CD14-positive monocyte (primary cell): ENCODE results near the gene MACF1. TPM values are rescaled to one million over a fixed set of nuclear protein-coding genes. Genes with fewer than 3 reads are reported as not detected.

Experiments used
- DNase-seq, 3 donors: peaks; one replicate each; pipeline ENCODE4 v3.0.0-alpha.2; 2011 to 2022
- H2AFZ ChIP-seq: 2 replicates; pipeline ENCODE4 v1.6.0; 2012; ENCODE audit warnings: mild to moderate bottlenecking, low read depth, low read length, inconsistent platforms; ENCODE audit not compliant: insufficient read depth, poor library complexity, severe bottlenecking
- H3K27ac ChIP-seq, 2 donors: 1 replicate in 1 of 2; 2 replicates in 1 of 2; pipeline ENCODE4 v1.5.1; 2012 to 2013; ENCODE audit warnings: low read length in 2 of 2, control low read depth in 1 of 2, inconsistent platforms in 1 of 2, low read depth in 1 of 2, mild to moderate bottlenecking in 1 of 2
- H3K27me3 ChIP-seq, 2 donors: one replicate each; pipeline versions ENCODE4 v1.6.0 to v1.6.1; 2011 to 2013; ENCODE audit warnings: low read length in 2 of 2; ENCODE audit not compliant: control insufficient read depth in 2 of 2, insufficient read depth in 2 of 2
- H3K36me3 ChIP-seq, 2 donors: replicated peaks in 1 of 2; 1 replicate in 1 of 2; 2 replicates in 1 of 2; pipeline versions ENCODE4 v1.5.1 to v1.6.1; 2012 to 2013; ENCODE audit warnings: low read length in 2 of 2, control low read depth in 1 of 2, inconsistent platforms in 1 of 2, mild to moderate bottlenecking in 1 of 2; ENCODE audit not compliant: insufficient read depth in 2 of 2, control insufficient read depth in 1 of 2
- H3K4me1 ChIP-seq, 2 donors: 1 replicate in 1 of 2; 2 replicates in 1 of 2; pipeline versions ENCODE4 v1.5.1 to v1.6.1; 2012 to 2013; ENCODE audit warnings: low read length in 2 of 2, control low read depth in 1 of 2, inconsistent platforms in 1 of 2, mild to moderate bottlenecking in 1 of 2, moderate library complexity in 1 of 2; ENCODE audit not compliant: insufficient read depth in 2 of 2, control insufficient read depth in 1 of 2
- H3K4me2 ChIP-seq: replicated peaks from 2 replicates; pipeline ENCODE3; 2012; ENCODE audit warnings: low read length, moderate library complexity, mild to moderate bottlenecking; ENCODE audit not compliant: poor library complexity, severe bottlenecking; ENCODE audit errors: extremely low read depth
- H3K4me3 ChIP-seq, 3 experiments: fragments of 200-600 bp in 1 of 3; sonication (generic) in 1 of 3; replicated peaks in 1 of 3; 1 replicate in 2 of 3; 2 replicates in 1 of 3; pipeline ENCODE4 v1.5.1; 2011 to 2013; ENCODE audit warnings: low read length in 3 of 3, mild to moderate bottlenecking in 3 of 3, control low read depth in 2 of 3, low read depth in 2 of 3, inconsistent platforms in 1 of 3, moderate library complexity in 1 of 3
- H3K79me2 ChIP-seq: 2 replicates; pipeline ENCODE4 v1.6.0; 2012; ENCODE audit warnings: mild to moderate bottlenecking, control low read depth, inconsistent platforms, low read length, moderate library complexity; ENCODE audit not compliant: insufficient read depth
- H3K9ac ChIP-seq: 2 replicates; pipeline ENCODE4 v1.6.0; 2017; ENCODE audit warnings: low read length, mild to moderate bottlenecking; ENCODE audit not compliant: insufficient read depth, poor library complexity, severe bottlenecking
- H3K9me3 ChIP-seq, 2 donors: replicated peaks in 1 of 2; 1 replicate in 1 of 2; 2 replicates in 1 of 2; pipeline versions ENCODE4 v1.5.1 to v1.6.1; 2012 to 2013; ENCODE audit warnings: low read length in 2 of 2, control low read depth in 1 of 2; ENCODE audit not compliant: control insufficient read depth in 1 of 2, insufficient read depth in 1 of 2
- H4K20me1 ChIP-seq: 2 replicates; pipeline ENCODE4 v1.6.0; 2012; ENCODE audit warnings: mild to moderate bottlenecking, low read length, control low read depth, moderate library complexity; ENCODE audit not compliant: insufficient read depth
- H3K27ac Mint-ChIP-seq, 7 donors: one replicate each; pipeline ENCODE4 v1.8.0; 2020; ENCODE audit warnings: mild to moderate bottlenecking in 7 of 7, mixed read lengths in 7 of 7, moderate library complexity in 6 of 7, inconsistent platforms in 2 of 7
- H3K27me3 Mint-ChIP-seq, 3 donors: one replicate each; pipeline ENCODE4 v1.8.0; 2021 to 2022; ENCODE audit warnings: low read depth in 3 of 3, mild to moderate bottlenecking in 3 of 3, mixed read lengths in 3 of 3, moderate library complexity in 3 of 3, inconsistent platforms in 1 of 3
- H3K36me3 Mint-ChIP-seq, 2 donors: one replicate each; pipeline ENCODE4 v1.8.0; 2020; ENCODE audit warnings: mixed read lengths in 2 of 2, inconsistent platforms in 1 of 2, mild to moderate bottlenecking in 1 of 2
- H3K4me1 Mint-ChIP-seq: one replicate; pipeline ENCODE4 v1.8.0; 2020; ENCODE audit warnings: mild to moderate bottlenecking, mixed read lengths
- H3K4me3 Mint-ChIP-seq, 2 donors: one replicate each; pipeline ENCODE4 v1.8.0; 2020; ENCODE audit warnings: mild to moderate bottlenecking in 2 of 2, mixed read lengths in 2 of 2, moderate library complexity in 1 of 2
- H3K9me3 Mint-ChIP-seq, 7 donors: one replicate each; pipeline ENCODE4 v1.8.0; 2020 to 2022; ENCODE audit warnings: mixed read lengths in 7 of 7, mild to moderate bottlenecking in 6 of 7, moderate library complexity in 6 of 7, inconsistent platforms in 2 of 7
- CTCF ChIP-seq: fragments of 200-600 bp; IDR thresholded peaks from one replicate; pipeline ENCODE4 v1.8.0; 2022; ENCODE audit warnings: antibody characterized with exemption, mild to moderate bottlenecking
- WGBS: methylation state at CpG from one replicate; pipeline ENCODE4 v1.1.5; 2013; ENCODE audit warnings: missing lambda C conversion rate; ENCODE audit not compliant: insufficient coverage; 5-methylcytosine and 5-hydroxymethylcytosine counted together
- intact Hi-C, 2 donors: fragments of 100-400 bp; cut with micrococcal nuclease; formaldehyde crosslinking; loops; one replicate each; pipeline versions ENCODE4 v1.15.0 to v1.15.1; 2023
- polyA plus RNA-seq, 3 donors: library from polyadenylated mRNA; depleted of rRNA in 1 of 3; unstranded in 2 of 3; stranded (reverse) in 1 of 3; fragments of 300-500 nt in 2 of 3; fragments of >200 nt in 1 of 3; fragmentation: Illumina TruSeq in 2 of 3; gene quantifications; 1 replicate in 2 of 3; 2 replicates in 1 of 3; pipeline ENCODE4 v1.2.3, GENCODE V29; 2012 to 2021

The MACF1 gene
- polyA plus RNA-seq, 3 donors: 3.4 to 36.8 (median 4.5) TPM

- Histone ChIP-seq H2AFZ (no peak overlapping the region), H3K27ac (no peak overlapping the region), H3K4me1 (no peaks in the 10 kb centered on the region), H4K20me1 (peaks cover 83% of the 10 kb centered on the region), H3K27me3 (no peaks in the 10 kb centered on the region), H3K9me3 (no peaks in the 10 kb centered on the region), H3K4me2 (no peak overlapping the region), H3K4me3 (no peak overlapping the region), H3K79me2 (peaks cover 64% of the 10 kb centered on the region), H3K36me3 (peaks cover 23 to 55% of the 10 kb centered on the region in 2 donors), H3K9ac (no peak overlapping the region)
- intact Hi-C loops: no loop called here
- no peak overlapping the region for H3K27ac Mint-ChIP-seq
- H3K9me3 Mint-ChIP-seq: peaks cover 0 to 2% (median 0%) of the 10 kb centered on the region in 7 donors
- TF ChIP-seq CTCF: no peak
- WGBS: no CpG with 5 or more reads among the region's 4 CpGs
- H3K4me1 Mint-ChIP-seq: peaks cover 6% of the 10 kb centered on the region
- peaks cover 34 to 52% of the 10 kb centered on the region in 2 donors for H3K36me3 Mint-ChIP-seq
- DNase-seq: no peak
- H3K27me3 Mint-ChIP-seq: no peaks in the 10 kb centered on the region
- H3K4me3 Mint-ChIP-seq: no peak overlapping the region
Measured at GRCh38 chr1:39262802-39263201, 58.3 kb downstream of the MACF1 start.

- intact Hi-C loops: no loop called here
- H3K4me3 Mint-ChIP-seq: no peak overlapping the region
- Histone ChIP-seq H3K4me2 (no peak overlapping the region), H3K4me1 (peaks cover 0 to 6% of the 10 kb centered on the region in 2 donors), H3K4me3 (no peak overlapping the region), H3K36me3 (peaks cover 3 to 37% of the 10 kb centered on the region in 2 donors), H3K9ac (no peak overlapping the region), H3K79me2 (peaks cover 73% of the 10 kb centered on the region), H2AFZ (no peak overlapping the region), H3K27ac (no peak overlapping the region), H3K27me3 (no peaks in the 10 kb centered on the region), H4K20me1 (peaks cover 92% of the 10 kb centered on the region), H3K9me3 (no peaks in the 10 kb centered on the region)
- no peaks in the 10 kb centered on the region for H3K27me3 Mint-ChIP-seq
- no CpG with 5 or more reads among the region's 1 CpG for WGBS
- DNase-seq: no peak
- H3K36me3 Mint-ChIP-seq: peaks cover 24 to 44% of the 10 kb centered on the region in 2 donors
- H3K9me3 Mint-ChIP-seq: peaks cover 0 to 2% (median 0%) of the 10 kb centered on the region in 7 donors
- peaks cover 28% of the 10 kb centered on the region for H3K4me1 Mint-ChIP-seq
- no peak for TF ChIP-seq CTCF
- peak overlapping the region in 1 of 7 donors; percentile 39 for H3K27ac Mint-ChIP-seq
Measured at GRCh38 chr1:39266269-39266668, 61.8 kb downstream of the MACF1 start.
